Activated CD4-positive, alpha-beta T cell treated with anti-CD3 and anti-CD28 coated beads for 36 hours (primary cell): ENCODE results near the gene TBC1D1. TPM values are rescaled to one million over a fixed set of nuclear protein-coding genes. Genes with fewer than 3 reads are reported as not detected.

Source experiments
- ATAC-seq: fragments of 200-7000 bp; cut with Tn5 transposase; one replicate; pipeline ENCODE4 v1.10.0; 2021; ENCODE audit warnings: mild to moderate bottlenecking, moderate library complexity
- CTCF ChIA-PET: fragments of 350-600 bp; sonication (Branson Sonifier 250); formaldehyde crosslinking; loops from one replicate; lab custom pipeline; 2021; ENCODE audit warnings: antibody characterized with exemption; lab: Charles Lee
- POLR2A ChIA-PET: fragments of 350-600 bp; sonication (Branson Sonifier 250); formaldehyde crosslinking; loops from one replicate; lab custom pipeline; 2021; ENCODE audit warnings: antibody characterized with exemption, inconsistent platforms; lab: Charles Lee
- DNase-seq: peaks from one replicate; pipeline ENCODE4 v3.0.0-alpha.2; 2020
- H3K27ac Mint-ChIP-seq: one replicate; pipeline ENCODE4 v1.8.0; 2021; ENCODE audit warnings: mixed read lengths
- H3K27me3 Mint-ChIP-seq: one replicate; pipeline ENCODE4 v1.8.0; 2021; ENCODE audit warnings: mixed read lengths
- H3K36me3 Mint-ChIP-seq: one replicate; pipeline ENCODE4 v1.8.0; 2021; ENCODE audit warnings: low read depth, mixed read lengths
- H3K4me1 Mint-ChIP-seq: one replicate; pipeline ENCODE4 v1.8.0; 2021; ENCODE audit warnings: mixed read lengths
- H3K4me3 Mint-ChIP-seq: one replicate; pipeline ENCODE4 v1.8.0; 2021; ENCODE audit warnings: mild to moderate bottlenecking, moderate library complexity, mixed read lengths
- H3K9me3 Mint-ChIP-seq: one replicate; pipeline ENCODE4 v1.8.0; 2021; ENCODE audit warnings: low read depth, mixed read lengths
- intact Hi-C, 2 experiments: fragments of 100-400 bp; cut with DNase I in 1 of 2; cut with micrococcal nuclease in 1 of 2; formaldehyde crosslinking; loops; one replicate each; pipeline versions ENCODE4 v1.14.2 to v1.15.1; 2022 to 2024; cut with DNase I, micrococcal nuclease
- total RNA-seq, 2 experiments: library from RNA; stranded (reverse); gene quantifications; one replicate each; pipeline ENCODE4 v1.2.3, GENCODE V29; 2021

Gene TBC1D1
- total RNA-seq, 2 experiments from 2014 or later: 60.8 to 71.8 TPM

DNA sequence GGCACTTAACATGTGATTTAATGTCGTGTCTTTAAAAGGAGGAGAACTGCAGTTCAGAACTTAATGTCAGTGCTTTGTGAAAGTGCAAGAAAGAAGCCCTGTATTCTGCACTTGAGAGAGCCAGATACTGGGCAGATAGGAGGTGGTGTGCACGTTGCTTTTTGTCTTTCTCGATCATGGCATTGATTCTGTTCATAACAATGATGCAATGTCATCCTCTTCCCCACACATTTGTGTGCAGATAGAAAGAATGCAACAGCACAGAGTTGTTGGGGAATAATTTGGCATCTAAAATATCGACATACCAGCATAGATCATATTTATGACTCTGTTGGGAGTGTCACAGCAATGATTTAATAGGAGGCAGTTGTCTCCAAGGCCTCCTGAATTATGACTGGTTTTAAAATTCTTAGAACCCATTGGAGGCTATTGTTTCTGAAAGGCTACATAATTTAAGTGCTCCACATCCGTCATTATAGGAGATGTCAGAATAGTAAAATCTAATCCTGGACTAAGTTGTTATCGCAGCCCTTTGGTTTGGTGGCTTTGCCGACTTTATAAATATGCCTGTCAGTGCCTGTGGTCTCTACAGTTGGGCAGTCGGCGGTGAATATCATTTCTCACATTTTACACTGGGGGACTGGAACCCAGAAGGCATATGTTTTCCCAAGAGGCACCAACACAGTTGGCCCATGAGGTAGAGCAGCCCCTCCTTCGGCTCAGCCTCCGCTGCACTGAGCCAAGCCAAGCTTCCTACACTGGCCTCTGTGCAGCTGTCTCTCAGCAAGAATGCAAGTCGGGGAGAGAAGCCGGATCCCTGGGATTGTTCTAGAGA, 194.2 kb downstream of the TBC1D1 start:
- Mint-ChIP-seq H3K4me1 (peaks cover 12% of the 10 kb centered on the region), H3K27me3 (no peaks in the 10 kb centered on the region), H3K36me3 (peaks cover 8% of the 10 kb centered on the region), H3K9me3 (no peaks in the 10 kb centered on the region), H3K27ac (no peak overlapping the region), H3K4me3 (no peak overlapping the region)
- POLR2A ChIA-PET: no interaction called here
- intact Hi-C loops: no loop called here
- ATAC-seq (no peak), DNase-seq (no peak)
- CTCF ChIA-PET: interaction anchor here (0.7 to 1.2 kb wide), 3 partner anchors 27 to 95 kb away, joined by 3 to 4 read pairs (median 3); no protein-coding TSS in a partner anchor

DNA sequence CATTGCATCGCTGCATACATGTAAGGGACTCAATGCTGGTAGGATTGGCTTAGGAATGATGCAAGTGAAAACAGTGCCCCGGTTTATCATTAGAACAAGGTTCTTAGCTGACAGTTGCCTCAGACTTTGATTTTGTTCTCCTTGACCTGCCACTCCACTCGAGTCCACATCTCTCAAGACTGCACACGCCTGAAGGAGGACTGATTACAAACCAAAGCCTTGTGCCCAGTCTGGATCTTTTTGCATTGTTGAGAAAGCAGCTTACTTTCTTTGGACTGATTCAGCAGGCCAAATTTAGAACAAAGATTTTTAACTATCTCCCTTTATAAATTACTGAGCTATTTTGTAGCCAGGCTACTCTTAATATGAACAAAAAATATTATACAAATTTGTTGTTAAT, 194.9 kb downstream of the TBC1D1 start:
- CTCF ChIA-PET: interaction anchor here (1.1 to 1.6 kb wide), 3 partner anchors 24 to 94 kb away, joined by 3 to 8 read pairs (median 3); no protein-coding TSS in a partner anchor
- POLR2A ChIA-PET: no interaction called here
- no peak overlapping the region for H3K4me3 Mint-ChIP-seq
- H3K9me3 Mint-ChIP-seq: no peaks in the 10 kb centered on the region
- no peaks in the 10 kb centered on the region for H3K27me3 Mint-ChIP-seq
- H3K36me3 Mint-ChIP-seq: peaks cover 8% of the 10 kb centered on the region
- H3K27ac Mint-ChIP-seq: no peak overlapping the region
- DNase-seq (no peak), ATAC-seq (no peak)
- intact Hi-C loops: no loop called here
- peaks cover 16% of the 10 kb centered on the region for H3K4me1 Mint-ChIP-seq

DNA sequence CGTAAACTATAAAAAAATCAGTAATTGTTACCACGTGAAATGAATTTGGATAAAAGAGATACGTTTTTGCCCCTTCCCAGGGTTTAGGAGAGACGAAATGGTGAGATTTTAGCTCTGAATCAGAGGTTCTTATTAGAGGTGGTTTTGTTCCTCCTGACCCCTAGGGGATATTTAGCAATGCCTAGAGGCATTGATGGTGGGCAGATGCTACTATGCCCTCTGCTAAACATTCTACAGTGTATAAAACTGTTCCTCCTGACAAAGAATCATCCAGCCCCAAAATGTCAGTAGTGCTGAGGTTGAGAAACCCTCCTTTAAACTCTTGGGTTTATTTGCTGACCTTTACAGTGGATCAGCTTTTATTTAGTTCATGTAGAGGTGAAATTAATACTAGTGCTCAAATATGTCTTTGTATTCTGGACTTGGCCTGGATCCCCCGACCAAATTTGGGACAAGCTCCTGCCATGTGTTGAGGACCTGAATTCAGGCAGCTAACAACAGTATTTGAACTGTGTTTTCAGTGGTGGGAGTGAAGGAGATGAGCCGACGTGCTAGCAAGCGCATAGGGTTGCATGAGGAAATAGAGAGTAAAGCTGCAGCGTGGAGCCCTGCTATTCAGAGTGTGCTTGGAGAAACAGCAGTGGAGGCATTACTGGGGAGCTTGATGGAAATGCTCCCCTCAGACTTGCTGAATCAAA, 195.4 kb downstream of the TBC1D1 start:
- ChIA-PET POLR2A (no interaction called here), CTCF (interaction anchor here (0.6 to 1.6 kb wide), 5 partner anchors 25 to 589 kb away, joined by 3 to 8 read pairs (median 3); no protein-coding TSS in a partner anchor)
- Mint-ChIP-seq H3K36me3 (peaks cover 10% of the 10 kb centered on the region), H3K27ac (no peak overlapping the region), H3K4me1 (peaks cover 22% of the 10 kb centered on the region), H3K4me3 (no peak overlapping the region), H3K9me3 (no peaks in the 10 kb centered on the region), H3K27me3 (no peaks in the 10 kb centered on the region)
- ATAC-seq (no peak), DNase-seq (no peak)
- intact Hi-C loops: no loop called here

GRCh38 chr4:38086849-38087226, 196.0 kb downstream of the TBC1D1 start:
- Mint-ChIP-seq H3K4me3 (no peak overlapping the region), H3K4me1 (peaks cover 27% of the 10 kb centered on the region), H3K27ac (no peak overlapping the region), H3K27me3 (no peaks in the 10 kb centered on the region), H3K36me3 (peaks cover 10% of the 10 kb centered on the region), H3K9me3 (no peaks in the 10 kb centered on the region)
- ChIA-PET POLR2A (no interaction called here), CTCF (interaction anchor here (0.6 to 1.6 kb wide), 4 partner anchors 25 to 588 kb away, joined by 3 to 8 read pairs (median 4); no protein-coding TSS in a partner anchor)
- no peak for ATAC-seq
- DNase-seq: no peak
- intact Hi-C loops: no loop called here

DNA sequence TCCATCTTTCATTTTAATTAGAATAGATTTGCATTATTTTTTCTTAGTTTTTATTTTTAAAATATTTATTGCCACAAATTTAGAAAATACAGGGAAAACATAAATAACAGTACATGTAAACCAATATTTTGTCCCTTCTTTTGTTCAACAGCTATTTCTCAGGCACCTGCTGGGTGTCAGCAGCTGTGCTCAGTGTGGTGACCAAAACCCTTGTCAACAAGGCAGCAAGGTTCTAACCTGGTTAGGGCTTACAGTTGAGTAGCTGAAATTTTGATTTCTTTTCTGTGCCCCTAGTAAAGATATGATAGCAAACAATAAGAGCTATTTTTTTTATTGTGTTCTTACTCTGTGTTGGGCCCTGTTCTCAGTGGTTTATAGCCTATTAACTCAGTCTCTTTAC, 197.4 kb downstream of the TBC1D1 start:
- H3K4me3 Mint-ChIP-seq: no peak overlapping the region
- no peak for DNase-seq
- ATAC-seq: no peak
- H3K4me1 Mint-ChIP-seq: peaks cover 34% of the 10 kb centered on the region
- H3K9me3 Mint-ChIP-seq: no peaks in the 10 kb centered on the region
- ChIA-PET CTCF (interaction anchor here (0.6 to 1.3 kb wide), 4 partner anchors 25 to 763 kb away, joined by 3 to 5 read pairs (median 3); no protein-coding TSS in a partner anchor), POLR2A (no interaction called here)
- H3K36me3 Mint-ChIP-seq: peaks cover 16% of the 10 kb centered on the region
- no peak overlapping the region for H3K27ac Mint-ChIP-seq
- intact Hi-C loops: no loop called here
- H3K27me3 Mint-ChIP-seq: no peaks in the 10 kb centered on the region

- intact Hi-C loops: loop anchor here (1.0 kb wide), 2 partner anchors 42 to 71 kb away; no protein-coding TSS in a partner anchor
- ChIA-PET CTCF (interaction anchor here (1.0 to 2.8 kb wide), 10 partner anchors 11 to 87 kb away, joined by 3 to 10 read pairs (median 6); no protein-coding TSS in a partner anchor), POLR2A (interaction anchor here (0.6 to 2.1 kb wide), 5 partner anchors 11 to 71 kb away, joined by 3 to 16 read pairs (median 6); no protein-coding TSS in a partner anchor)
- ATAC-seq (no peak), DNase-seq (no peak)
- Mint-ChIP-seq H3K27ac (peak overlapping the region; percentile 89), H3K9me3 (no peaks in the 10 kb centered on the region), H3K27me3 (no peaks in the 10 kb centered on the region), H3K36me3 (peaks cover 18% of the 10 kb centered on the region), H3K4me3 (no peak overlapping the region), H3K4me1 (peaks cover 34% of the 10 kb centered on the region)
Observed at GRCh38 chr4:38089961-38090360, 199.1 kb downstream of the TBC1D1 start.

DNA sequence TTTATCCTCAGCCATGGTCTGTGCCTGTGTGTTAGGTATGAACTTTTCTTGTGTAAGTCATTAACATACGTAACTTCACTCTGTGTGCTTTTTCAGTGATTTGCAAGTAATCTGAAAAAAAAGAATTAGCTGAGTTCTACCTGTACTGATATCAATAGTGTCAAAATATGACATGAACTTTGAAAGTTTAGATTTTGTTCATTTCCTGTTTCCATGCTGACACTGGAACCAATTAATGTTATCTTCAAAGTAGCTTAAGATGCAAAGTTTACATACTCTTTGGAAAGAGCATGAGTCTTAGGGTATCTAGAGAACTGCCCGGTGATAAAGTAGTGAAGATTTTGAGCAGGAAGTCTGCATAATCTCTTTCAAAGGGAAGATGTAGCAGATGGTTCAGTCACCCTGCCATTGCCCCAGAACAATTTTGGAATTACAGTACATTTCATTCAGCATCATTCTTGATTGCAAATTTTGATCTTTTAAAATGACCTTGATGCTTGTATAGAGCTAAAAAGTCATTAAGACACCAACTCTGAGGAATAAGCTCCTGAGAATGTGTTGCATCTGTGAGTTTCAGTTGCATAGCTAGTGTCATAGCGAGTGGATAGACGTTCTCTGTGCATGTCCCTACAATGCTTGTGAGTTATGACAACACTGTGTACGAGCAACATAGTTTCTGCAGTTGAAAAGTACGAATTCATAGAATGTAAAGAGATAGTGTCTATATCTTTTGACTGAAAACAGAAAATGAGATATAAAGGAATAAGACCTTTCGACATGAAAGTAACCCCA, 199.8 kb downstream of the TBC1D1 start:
- Mint-ChIP-seq H3K4me1 (peaks cover 34% of the 10 kb centered on the region), H3K4me3 (peak overlapping the region; percentile 4), H3K27me3 (no peaks in the 10 kb centered on the region), H3K36me3 (peaks cover 24% of the 10 kb centered on the region), H3K9me3 (no peaks in the 10 kb centered on the region), H3K27ac (peak overlapping the region; percentile 89)
- DNase-seq: no peak
- intact Hi-C loops: loop anchor here (1.0 kb wide), 2 partner anchors 42 to 71 kb away; no protein-coding TSS in a partner anchor
- POLR2A ChIA-PET: interaction anchor here (0.5 to 2.1 kb wide), 8 partner anchors 12 to 563 kb away, joined by 3 to 16 read pairs (median 4); no protein-coding TSS in a partner anchor
- peak; percentile 86 for ATAC-seq
- CTCF ChIA-PET: interaction anchor here (0.7 to 2.8 kb wide), 13 partner anchors 11 to 1267 kb away, joined by 3 to 10 read pairs (median 4); no protein-coding TSS in a partner anchor

- POLR2A ChIA-PET: interaction anchor here (1.1 to 2.1 kb wide), 3 partner anchors 36 to 40 kb away, joined by 3 to 16 read pairs (median 13); no protein-coding TSS in a partner anchor
- Mint-ChIP-seq H3K9me3 (no peaks in the 10 kb centered on the region), H3K27me3 (no peaks in the 10 kb centered on the region), H3K36me3 (peaks cover 26% of the 10 kb centered on the region), H3K27ac (peak overlapping the region; percentile 89), H3K4me1 (peaks cover 34% of the 10 kb centered on the region), H3K4me3 (no peak overlapping the region)
- intact Hi-C loops: no loop called here
- DNase-seq (no peak), ATAC-seq (no peak)
- CTCF ChIA-PET: interaction anchor here (0.7 to 2.8 kb wide), 7 partner anchors 13 to 1266 kb away, joined by 3 to 10 read pairs (median 9); no protein-coding TSS in a partner anchor
Observed at GRCh38 chr4:38091636-38092035, 200.8 kb downstream of the TBC1D1 start.

DNA sequence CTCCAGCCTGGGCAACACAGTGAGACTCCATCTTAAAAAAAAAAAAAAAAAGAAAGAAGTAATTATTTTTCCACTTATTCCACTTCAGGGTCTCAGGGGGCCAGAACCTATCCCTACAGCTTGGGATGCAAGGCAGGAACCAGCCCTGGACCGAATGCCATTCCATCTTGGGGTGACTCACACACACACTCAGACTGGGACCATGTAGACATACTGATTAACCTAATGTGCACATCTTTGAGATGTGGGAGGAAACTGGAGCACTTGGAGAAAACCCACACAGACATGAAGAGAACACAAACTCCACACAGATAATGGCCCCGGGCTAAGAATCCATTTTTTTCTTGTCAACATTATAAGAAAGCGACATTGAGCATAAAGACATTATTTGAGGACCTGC, 201.8 kb downstream of the TBC1D1 start:
- Mint-ChIP-seq H3K9me3 (no peaks in the 10 kb centered on the region), H3K4me3 (no peak overlapping the region), H3K27me3 (no peaks in the 10 kb centered on the region), H3K27ac (no peak overlapping the region), H3K36me3 (peaks cover 27% of the 10 kb centered on the region), H3K4me1 (peaks cover 34% of the 10 kb centered on the region)
- ATAC-seq (no peak), DNase-seq (no peak)
- intact Hi-C loops: no loop called here
- ChIA-PET CTCF (no interaction called here), POLR2A (no interaction called here)

DNA sequence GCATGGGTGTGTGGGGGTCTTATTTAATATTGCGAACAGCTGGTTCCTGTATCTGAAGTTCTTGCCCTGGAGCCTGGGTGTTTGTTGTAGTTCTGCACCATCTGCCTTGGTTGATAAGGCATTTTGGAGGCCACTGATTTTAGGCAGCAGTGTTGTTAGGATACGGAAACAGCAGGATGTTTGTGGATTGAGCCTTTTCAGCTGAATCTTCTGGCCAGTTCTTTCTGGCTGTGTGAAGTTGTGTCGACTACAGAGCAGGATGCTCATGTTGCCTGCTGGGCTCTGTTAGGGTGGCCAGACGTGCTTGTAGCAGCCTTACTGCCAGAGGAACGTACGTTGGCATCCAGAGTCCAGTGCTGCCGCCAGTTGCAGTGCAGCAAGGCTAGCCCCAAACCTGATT, 203.5 kb downstream of the TBC1D1 start:
- ATAC-seq (no peak), DNase-seq (no peak)
- Mint-ChIP-seq H3K4me3 (no peak overlapping the region), H3K36me3 (peaks cover 33% of the 10 kb centered on the region), H3K27me3 (no peaks in the 10 kb centered on the region), H3K4me1 (peaks cover 28% of the 10 kb centered on the region), H3K27ac (no peak overlapping the region), H3K9me3 (no peaks in the 10 kb centered on the region)
- POLR2A ChIA-PET: no interaction called here
- intact Hi-C loops: no loop called here
- CTCF ChIA-PET: interaction anchor here (1.1 kb wide), 1 partner anchor 38 kb away, joined by 3 read pairs; no protein-coding TSS in a partner anchor
